SU-DHL-6 (cell line): ENCODE results near the gene TNFRSF4.

Experiments used
- CTCF ChIP-seq: fragments of 200-600 bp; sonication (generic); IDR thresholded peaks from one replicate; pipeline ENCODE4 v1.5.1; 2017; ENCODE audit warnings: antibody characterized with exemption, mild to moderate bottlenecking, low read length, moderate library complexity; ENCODE audit not compliant: insufficient read depth, poor library complexity, severe bottlenecking
- EZH2phosphoT487 ChIP-seq: fragments of 200-600 bp; sonication (generic), shearing (Covaris generic); conservative IDR thresholded peaks from 2 replicates; pipeline ENCODE4 v1.6.1; 2018; ENCODE audit warnings: mild to moderate bottlenecking, antibody characterized with exemption, low read length, moderate library complexity, mixed read lengths

GRCh38 chr1:1211541-1212441 lies 2.2 kb downstream of the TNFRSF4 start:
- TF ChIP-seq CTCF (no peak), EZH2phosphoT487 (no peak)
